Measurements from ENCODE around the gene ACP5.
"Not testable (repeated sequence)": the region's sequence is repeated elsewhere in the genome, so short reads cannot be mapped to it uniquely, and the experiment has no call there.

ACP5 gene

GRCh38 chr19:11578258-11579142 is 1.1 kb upstream of the ACP5 start:
- no peak for DNase-seq (ENCODE audit: low spot score)

- DNase-seq (ENCODE audit: low spot score), result no peak
Measured at GRCh38 chr19:11576227-11576626, 1.2 kb downstream of the ACP5 start.

GRCh38 chr19:11574689-11575088 is 2.8 kb downstream of the ACP5 start:
- no peak for DNase-seq (ENCODE audit: low spot score)

- DNase-seq (ENCODE audit: low spot score), result not testable (repeated sequence)
Measured at GRCh38 chr19:11573763-11574162, 3.7 kb downstream of the ACP5 start.

- not testable (repeated sequence) for DNase-seq (ENCODE audit: low spot score)
Measured at GRCh38 chr19:11573354-11573753, 4.1 kb downstream of the ACP5 start.

- no peak for DNase-seq (ENCODE audit: low spot score)
Measured at GRCh38 chr19:11570039-11570462, 7.4 kb downstream of the ACP5 start.

GRCh38 chr19:11566164-11566563 is 11.3 kb downstream of the ACP5 start:
- no peak for DNase-seq (ENCODE audit: low spot score)

GRCh38 chr19:11565649-11565980 is 11.8 kb downstream of the ACP5 start:
- DNase-seq (ENCODE audit: low spot score), result not testable (repeated sequence)

GRCh38 chr19:11564082-11564807 is 13.2 kb downstream of the ACP5 start:
- DNase-seq (ENCODE audit: low spot score), result not testable (repeated sequence)

- DNase-seq (ENCODE audit: low spot score), result no peak
Measured at GRCh38 chr19:11563532-11563931, 13.9 kb downstream of the ACP5 start.

GRCh38 chr19:11560404-11561051 is 16.9 kb downstream of the ACP5 start:
- no peak for DNase-seq (ENCODE audit: low spot score)

- DNase-seq (ENCODE audit: low spot score), result peak; percentile 95
Measured at GRCh38 chr19:11558881-11559828, 18.3 kb downstream of the ACP5 start, which contains the start of gene ELOF1. Gene ELOF1 (minus strand): TSS chr19:11559230. CDS start chr19:11554347, 4,883 bp downstream.

GRCh38 chr19:11556634-11557420 is 20.6 kb downstream of the ACP5 start:
- no peak for DNase-seq (ENCODE audit: low spot score)

- DNase-seq (ENCODE audit: low spot score), result no peak
Measured at GRCh38 chr19:11555246-11555645, 22.2 kb downstream of the ACP5 start.

GRCh38 chr19:11554160-11554559 is 23.3 kb downstream of the ACP5 start:
- no peak for DNase-seq (ENCODE audit: low spot score)

- no peak for DNase-seq (ENCODE audit: low spot score)
Measured at GRCh38 chr19:11552666-11553372, 24.6 kb downstream of the ACP5 start.

- DNase-seq (ENCODE audit: low spot score), result no peak
Measured at GRCh38 chr19:11551603-11552235, 25.7 kb downstream of the ACP5 start.

GRCh38 chr19:11550265-11550664 is 27.2 kb downstream of the ACP5 start:
- DNase-seq (ENCODE audit: low spot score), result no peak

GRCh38 chr19:11549386-11549953 is 28.0 kb downstream of the ACP5 start:
- DNase-seq (ENCODE audit: low spot score), result no peak
